Islet of Langerhans (tissue), 1 donor: Measurements from ENCODE around the gene KLHL4.
"Not testable (repeated sequence)": the region's sequence is repeated elsewhere in the genome, so short reads cannot be mapped to it uniquely, and the experiment has no call there.

Experiments used
- FAIRE-seq: peaks from one replicate; lab custom pipeline; 2011; peaks lifted over from hg19 to GRCh38; lab: Jason Lieb, UNC

Gene KLHL4

DNA sequence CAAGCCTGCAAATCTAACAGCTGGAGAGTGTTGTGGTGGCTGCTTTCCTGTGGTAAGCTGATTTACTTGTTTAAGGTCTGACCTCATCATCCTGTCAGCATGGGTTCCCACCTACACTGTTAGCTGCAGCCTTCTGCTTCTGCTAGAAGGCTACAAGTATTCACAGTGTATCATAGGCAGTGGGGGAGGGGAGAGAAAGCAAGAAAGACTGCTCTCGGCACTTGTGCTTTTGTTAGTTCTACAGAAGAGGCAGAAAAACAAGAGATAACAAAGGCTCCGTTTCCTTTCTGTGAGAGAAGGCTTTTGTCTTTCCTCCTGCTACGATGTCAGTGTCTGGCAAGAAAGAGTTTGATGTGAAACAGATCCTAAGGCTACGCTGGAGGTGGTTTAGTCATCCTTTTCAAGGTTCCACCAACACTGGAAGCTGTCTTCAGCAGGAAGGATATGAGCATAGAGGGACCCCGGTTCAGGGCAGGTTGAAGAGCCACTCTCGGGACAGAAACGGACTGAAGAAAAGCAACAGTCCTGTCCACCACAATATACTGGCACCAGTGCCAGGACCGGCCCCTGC, at the start of gene KLHL4:
Gene KLHL4, plus strand, starts transcription at position 232 of the 571 bp plus-strand sequence. Its CDS starts 92 bp downstream, at position 324.
- no peak for FAIRE-seq

DNA sequence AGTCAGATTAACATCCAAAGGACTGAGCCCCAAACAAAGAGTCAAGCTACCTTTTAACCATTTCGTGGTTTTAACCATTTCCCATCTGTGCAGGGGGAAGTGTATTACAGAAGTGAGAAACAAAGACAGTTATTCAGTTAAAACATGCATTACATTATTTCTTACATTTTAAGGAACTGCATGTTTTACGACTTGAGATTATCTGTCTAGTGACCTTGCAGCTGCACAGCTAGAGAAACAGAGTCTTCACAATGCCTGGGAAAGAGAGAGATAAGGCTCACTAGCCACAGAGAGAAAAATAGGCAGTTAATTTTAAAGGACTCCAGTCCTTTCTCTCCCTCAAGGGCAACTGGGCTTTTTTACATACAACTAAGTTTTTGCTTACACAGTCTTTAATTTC, 48.7 kb upstream of the KLHL4 start:
- FAIRE-seq: no peak

DNA sequence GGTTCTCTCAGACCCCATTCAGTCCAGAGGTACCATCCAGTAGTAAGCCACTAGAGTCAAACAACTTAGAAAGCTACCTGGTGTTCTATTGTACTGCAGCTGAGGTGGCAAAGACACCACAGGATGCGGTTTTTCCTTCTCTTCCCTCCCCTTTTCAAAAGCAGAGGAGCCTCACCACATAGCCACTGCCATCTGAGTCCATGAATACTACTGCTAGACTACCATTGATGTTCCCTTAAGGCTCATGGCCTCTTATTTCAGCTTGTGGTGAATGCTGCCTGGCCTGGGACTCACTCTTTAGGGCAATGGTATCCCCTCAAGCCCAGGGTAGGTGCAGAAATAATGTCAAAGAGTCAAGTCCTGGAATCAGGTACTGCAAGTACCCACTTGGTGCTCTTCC, 41.8 kb upstream of the KLHL4 start:
- no peak for FAIRE-seq

GRCh38 chrX:87478703-87479102, 38.9 kb upstream of the KLHL4 start:
- FAIRE-seq: not testable (repeated sequence)

DNA sequence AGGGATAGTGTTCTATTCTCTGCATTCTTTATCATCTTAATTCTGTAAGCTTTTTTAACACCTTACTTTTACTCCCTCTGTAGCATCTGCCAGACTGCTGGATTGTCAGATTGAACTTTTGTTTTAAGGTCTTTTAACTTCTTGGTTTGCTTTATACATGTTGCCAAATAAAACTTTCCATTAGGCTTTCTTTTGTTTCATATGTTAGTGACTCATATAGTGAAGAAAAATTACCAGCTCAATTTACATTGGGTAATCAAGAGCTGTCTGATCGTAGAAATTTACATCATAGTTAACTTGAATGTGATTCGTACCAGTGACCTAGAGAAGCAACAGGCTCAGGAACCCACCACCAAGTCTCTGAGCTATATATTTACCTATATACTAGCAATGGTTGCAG, 28.5 kb upstream of the KLHL4 start:
- no peak for FAIRE-seq

DNA sequence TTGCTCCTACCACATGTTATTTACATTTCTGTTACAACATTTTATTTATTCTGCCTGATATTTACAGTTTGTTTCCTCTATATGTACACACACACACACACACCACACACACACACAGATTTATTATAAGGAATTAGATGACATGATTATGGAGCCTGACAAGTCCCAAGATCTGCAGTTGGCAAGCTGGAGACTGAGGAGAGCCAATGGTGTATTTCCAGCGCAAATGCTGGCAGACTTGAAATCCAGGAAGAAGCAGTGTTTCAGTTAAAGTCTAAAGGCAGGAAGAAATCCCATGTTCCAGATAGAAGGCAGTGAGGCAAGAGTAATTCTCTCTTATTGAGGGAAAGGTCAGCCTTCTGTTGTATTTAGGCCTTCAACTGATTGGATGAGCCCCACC, 1.8 kb upstream of the KLHL4 start:
- FAIRE-seq: no peak

DNA sequence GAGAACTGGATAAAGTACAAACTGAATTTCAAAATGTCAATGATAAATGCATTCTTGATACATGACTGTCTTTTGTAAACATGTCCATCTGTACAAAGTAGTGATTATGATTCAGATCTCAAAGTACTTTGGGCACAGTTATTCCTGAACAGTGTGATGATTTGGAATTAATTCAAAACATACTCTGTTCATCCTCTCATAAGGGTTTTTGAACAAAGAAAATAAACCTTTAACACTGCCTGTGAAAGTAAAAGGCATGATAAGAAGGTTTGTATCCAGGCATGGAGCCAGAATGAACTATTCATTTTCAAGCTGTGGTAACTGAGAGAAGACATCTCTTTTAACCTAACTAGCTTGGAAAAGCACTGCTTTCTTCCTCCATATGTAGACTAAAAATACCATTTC, 883 bp upstream of the KLHL4 start:
- no peak for FAIRE-seq

- no peak for FAIRE-seq
Measured at GRCh38 chrX:87518504-87518903, 902 bp downstream of the KLHL4 start.

- no peak for FAIRE-seq
Measured at GRCh38 chrX:87525771-87526229, 8.2 kb downstream of the KLHL4 start.

- no peak for FAIRE-seq
Measured at GRCh38 chrX:87526281-87526680, 8.7 kb downstream of the KLHL4 start.

GRCh38 chrX:87528487-87528886, 10.9 kb downstream of the KLHL4 start:
- FAIRE-seq: no peak

- no peak for FAIRE-seq
Measured at GRCh38 chrX:87571964-87572363, 54.4 kb downstream of the KLHL4 start.

DNA sequence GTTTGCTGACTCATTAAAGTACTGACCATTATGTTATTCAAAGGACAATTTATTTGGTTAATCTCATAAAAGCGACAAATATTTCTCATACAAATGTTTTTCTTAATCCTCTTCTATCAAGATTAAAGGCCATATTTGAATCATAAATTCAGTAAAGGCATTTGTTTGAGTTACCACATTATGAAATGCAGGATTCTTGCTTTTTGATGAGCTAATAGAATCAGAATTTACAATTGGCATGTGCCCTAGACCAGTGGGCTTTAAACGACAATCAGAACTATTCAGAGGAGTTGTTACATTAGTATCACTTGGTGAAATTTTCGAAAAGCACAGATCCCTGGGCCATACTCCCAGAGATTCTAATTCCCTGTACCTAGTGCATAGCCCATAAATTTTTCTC, 55.3 kb downstream of the KLHL4 start:
- FAIRE-seq: no peak

DNA sequence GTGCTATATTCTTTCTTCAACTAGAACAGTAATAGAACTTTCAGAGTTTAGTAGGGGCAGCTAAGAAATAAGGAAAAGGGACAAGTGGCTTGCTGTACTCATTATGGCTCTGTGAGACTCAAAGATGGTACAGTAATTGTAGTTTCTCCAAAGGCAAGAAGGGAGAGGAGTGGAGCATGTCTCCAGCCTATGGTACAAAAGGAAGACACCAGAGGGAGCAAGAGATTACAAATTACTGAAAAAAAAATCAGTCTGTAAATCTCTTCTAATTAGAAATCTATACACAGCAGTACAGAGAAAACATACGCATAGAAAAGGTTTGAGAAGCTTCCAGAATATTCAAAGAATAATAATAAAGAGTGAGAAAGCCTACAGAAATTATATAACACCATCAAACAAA, 61.4 kb downstream of the KLHL4 start:
- no peak for FAIRE-seq

DNA sequence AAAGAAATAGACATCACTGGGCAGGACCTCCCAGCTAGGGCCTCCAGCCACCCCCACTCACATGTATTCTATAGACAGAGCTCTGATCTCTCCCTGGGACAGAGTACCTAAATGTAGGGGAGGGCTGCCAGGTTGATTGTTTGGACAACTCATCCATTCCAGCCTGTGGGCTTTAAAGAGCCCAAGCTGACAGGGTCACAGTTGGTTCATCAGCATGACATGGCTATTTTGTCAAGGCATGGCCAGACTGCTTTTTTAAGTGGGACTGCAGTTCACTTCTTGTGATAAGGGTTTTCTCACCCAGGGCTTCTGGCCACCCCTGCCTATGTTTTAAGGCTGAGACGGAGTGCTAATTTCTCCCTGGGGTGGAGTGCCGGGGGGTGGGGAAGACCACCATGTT, 63.3 kb downstream of the KLHL4 start:
- no peak for FAIRE-seq

GRCh38 chrX:87582453-87582852, 64.9 kb downstream of the KLHL4 start:
- no peak for FAIRE-seq

DNA sequence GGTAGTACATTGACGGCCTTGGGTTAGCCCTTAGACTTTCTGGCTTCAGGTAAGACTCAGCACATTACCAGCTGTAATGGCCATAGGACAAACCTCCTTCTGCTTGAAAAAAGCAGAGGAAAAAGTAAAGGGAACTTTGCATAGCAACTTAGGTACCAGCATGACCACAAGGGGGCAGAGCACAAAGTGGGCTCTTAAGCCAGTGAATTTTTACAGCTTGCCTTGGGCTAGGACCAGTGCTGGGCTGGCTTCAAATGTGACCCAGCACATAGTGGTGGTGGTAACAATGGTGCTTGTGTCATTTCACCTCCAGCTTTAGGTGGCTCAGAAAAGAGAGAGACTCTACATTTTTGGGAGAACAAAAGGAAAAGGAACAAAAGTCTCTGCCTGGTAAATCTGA, 66.1 kb downstream of the KLHL4 start:
- FAIRE-seq: no peak

GRCh38 chrX:87616371-87616770, 98.8 kb downstream of the KLHL4 start:
- no peak for FAIRE-seq

DNA sequence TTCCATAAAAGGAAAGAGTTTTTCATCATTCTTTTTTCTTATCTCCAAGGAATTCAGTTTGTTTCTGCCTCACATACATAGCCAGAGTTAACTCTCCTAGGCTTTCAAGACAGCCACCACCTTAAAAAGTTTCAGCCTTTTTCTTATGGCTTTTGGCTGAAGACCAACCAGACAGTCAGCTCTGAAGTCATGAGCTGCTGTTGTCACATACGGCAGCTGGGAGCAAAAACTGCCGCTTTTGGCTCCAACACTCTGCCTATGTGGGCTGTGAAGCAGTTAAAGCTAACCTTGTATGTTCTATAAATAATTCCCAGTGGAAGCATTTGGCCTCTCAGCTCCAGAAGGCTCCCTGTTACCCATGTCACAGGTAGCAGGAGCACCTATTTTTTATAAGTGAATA, 104.1 kb downstream of the KLHL4 start:
- no peak for FAIRE-seq

GRCh38 chrX:87626996-87627395, 109.4 kb downstream of the KLHL4 start:
- no peak for FAIRE-seq

GRCh38 chrX:87634361-87634760, 116.8 kb downstream of the KLHL4 start:
- FAIRE-seq: no peak

- no peak for FAIRE-seq
Measured at GRCh38 chrX:87636533-87636932, 118.9 kb downstream of the KLHL4 start.

DNA sequence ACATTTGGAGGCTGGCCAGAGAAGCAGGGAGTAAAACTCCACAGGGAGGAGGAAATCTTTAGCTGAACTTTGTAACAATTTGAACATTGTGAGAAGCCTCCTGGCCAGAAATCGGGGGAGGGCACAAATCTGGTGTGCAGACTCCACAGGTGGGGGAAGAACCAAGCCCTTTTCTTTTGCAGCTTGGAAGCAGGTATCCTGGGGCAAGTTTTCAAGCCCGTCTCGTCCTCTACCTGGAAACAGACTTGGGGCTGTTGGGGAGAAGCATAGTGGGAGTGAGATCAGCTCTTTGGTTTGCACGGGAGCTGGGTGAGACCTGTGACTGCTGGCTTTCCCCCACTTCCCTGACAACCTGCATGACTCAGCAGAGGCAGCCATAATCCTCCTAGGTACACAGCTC, 123.8 kb downstream of the KLHL4 start:
- not testable (repeated sequence) for FAIRE-seq

GRCh38 chrX:87661761-87662160, 144.2 kb downstream of the KLHL4 start:
- no peak for FAIRE-seq

DNA sequence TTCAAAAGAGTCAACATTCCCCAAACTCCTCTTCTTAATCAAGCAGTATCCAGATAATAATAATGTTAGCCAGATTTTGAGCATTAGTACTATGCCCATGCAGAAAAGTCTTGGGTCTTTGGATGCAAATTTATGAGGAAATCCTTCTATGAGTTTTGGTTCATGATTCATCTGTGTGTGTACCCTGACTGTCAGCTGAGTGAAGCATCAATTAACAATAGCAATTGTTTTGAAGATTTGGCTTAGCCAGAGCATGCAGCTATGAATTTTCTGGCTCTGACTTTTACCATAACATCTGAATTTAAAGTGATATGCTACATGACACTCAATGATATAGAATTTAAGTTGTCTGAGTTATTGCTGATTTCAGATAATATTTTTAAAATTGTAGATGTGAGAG, 145.8 kb downstream of the KLHL4 start:
- FAIRE-seq: no peak
